K562 (cell line): Measurements from ENCODE around the gene HEXD. TPM values are rescaled to one million over a fixed set of nuclear protein-coding genes. Genes with fewer than 3 reads are reported as not detected.
A peak's percentile ranks its signal among the peaks of the same experiment; 100 is the strongest.

ENCODE experiments used
- ATAC-seq: fragments of 200-7000 bp; cut with Tn5 transposase; 3 replicates; pipeline ENCODE4 v1.9.1; 2020; ENCODE audit warnings: moderate library complexity
- BruUV-seq: library from RNA; stranded (reverse); fragments of 400-500 nt; replicated peaks from 2 replicates; lab custom pipeline; 2021; lab: Mats Ljungman, UMichigan
- CTCF ChIA-PET: fragments of 300-600 bp; formaldehyde crosslinking; extraction: SDS; loops from one replicate; lab custom pipeline; 2021; ENCODE audit warnings: low intra/inter-chr PET ratio; lab: Yijun Ruan, JAX
- POLR2A ChIA-PET: fragments of 300-600, 350-650 bp; sonication (Branson Sonifier 250); formaldehyde crosslinking; extraction: SDS; loops from one replicate; lab custom pipeline; 2021; ENCODE audit warnings: antibody characterized with exemption, inconsistent platforms; lab: Yijun Ruan, JAX
- DNase-seq, 4 experiments: peaks; one replicate each; pipeline versions ENCODE4 v3.0.0 to v3.0.0-alpha.2; 2011 to 2018; ENCODE audit warnings: low spot score in 3 of 4, mixed read lengths in 3 of 4; ENCODE audit errors: extremely low read depth in 1 of 4
- FAIRE-seq: peaks from 2 replicates; lab custom pipeline; 2011; peaks lifted over from hg19 to GRCh38; lab: Jason Lieb, UNC
- H2AFZ ChIP-seq: 2 replicates; pipeline ENCODE4 v1.6.0; 2011; ENCODE audit warnings: low read depth, low read length, control low read depth, inconsistent platforms
- H3K27ac ChIP-seq: fragments of 200-600 bp; 3 replicates; pipeline ENCODE4 v1.8.0; 2011; ENCODE audit warnings: low read depth, mild to moderate bottlenecking, control low read depth, inconsistent platforms, low read length, moderate library complexity, mixed read lengths; ENCODE audit errors: extremely low read depth
- H3K27me3 ChIP-seq, 2 experiments: fragments of 300-600 bp in 1 of 2; 2 replicates in 1 of 2; 3 replicates in 1 of 2; pipeline versions ENCODE4 v1.6.0 to v1.8.0; 2011; ENCODE audit warnings: inconsistent platforms in 2 of 2, low read length in 2 of 2, mild to moderate bottlenecking in 1 of 2, mixed read lengths in 1 of 2, moderate library complexity in 1 of 2; ENCODE audit not compliant: control insufficient read depth in 2 of 2, insufficient read depth in 2 of 2
- H3K36me3 ChIP-seq: fragments of 300-600 bp; 3 replicates; pipeline ENCODE4 v1.8.0; 2011; ENCODE audit warnings: mild to moderate bottlenecking, low read length, inconsistent platforms; ENCODE audit not compliant: control insufficient read depth, insufficient read depth
- H3K4me1 ChIP-seq, 2 experiments: fragments of 200-600 bp in 1 of 2; replicated peaks in 1 of 2; 2 replicates in 1 of 2; 3 replicates in 1 of 2; pipeline versions ENCODE4 v1.5.1 to v1.8.0; 2011; ENCODE audit warnings: inconsistent platforms in 2 of 2, low read length in 2 of 2, mild to moderate bottlenecking in 1 of 2, mixed read lengths in 1 of 2, moderate library complexity in 1 of 2; ENCODE audit not compliant: control insufficient read depth in 2 of 2, insufficient read depth in 2 of 2
- H3K4me2 ChIP-seq: 2 replicates; pipeline ENCODE4 v1.6.1; 2011; ENCODE audit warnings: low read length, control low read depth, inconsistent platforms, mixed read lengths; ENCODE audit not compliant: insufficient read depth
- H3K4me3 ChIP-seq: fragments of 200-600 bp; sonication (generic), shearing (Covaris generic); 2 replicates; pipeline ENCODE4 v1.5.1; 2016; ENCODE audit warnings: control low read depth, inconsistent platforms
- H3K79me2 ChIP-seq: fragments of 200-600 bp; 3 replicates; pipeline ENCODE4 v1.8.0; 2011; ENCODE audit warnings: low read length, inconsistent platforms; ENCODE audit not compliant: control insufficient read depth, insufficient read depth
- H3K9ac ChIP-seq, 2 experiments: 2 replicates each; pipeline versions ENCODE4 v1.6.0 to v1.6.1; 2011; ENCODE audit warnings: low read depth in 2 of 2, low read length in 2 of 2, control low read depth in 1 of 2, inconsistent platforms in 1 of 2, mild to moderate bottlenecking in 1 of 2, mixed read lengths in 1 of 2; ENCODE audit not compliant: insufficient read depth in 1 of 2
- H3K9me1 ChIP-seq: one replicate; pipeline ENCODE4 v1.6.0; 2011; ENCODE audit warnings: inconsistent platforms, mild to moderate bottlenecking, low read length, moderate library complexity; ENCODE audit not compliant: control insufficient read depth, insufficient read depth
- H3K9me3 ChIP-seq: replicated peaks from 2 replicates; pipeline ENCODE4 v1.5.1; 2011; ENCODE audit warnings: low read depth, low read length, inconsistent platforms; ENCODE audit not compliant: control insufficient read depth, insufficient read depth
- H4K20me1 ChIP-seq: replicated peaks from 2 replicates; pipeline ENCODE4 v1.6.1; 2011; ENCODE audit warnings: low read length, inconsistent platforms, mixed read lengths; ENCODE audit not compliant: control insufficient read depth, insufficient read depth
- ELF1 ChIP-seq: fragments of 200-800 bp; sonication (Bioruptor generic); IDR thresholded peaks from 2 replicates; pipeline ENCODE4 v1.6.1; 2016; ENCODE audit warnings: missing genetic modification characterization, missing compliant biosample characterization
- ETS2 ChIP-seq: IDR thresholded peaks from 2 replicates; pipeline ENCODE4 v1.6.1; 2016; ENCODE audit warnings: borderline replicate concordance, missing genetic modification characterization, mild to moderate bottlenecking, moderate library complexity, missing compliant biosample characterization; ENCODE audit not compliant: poor library complexity, severe bottlenecking
- HMGN3 ChIP-seq: IDR thresholded peaks from 2 replicates; pipeline ENCODE4 v1.6.1; 2011; ENCODE audit warnings: borderline replicate concordance, low read depth, mild to moderate bottlenecking, mixed read lengths, low read length; ENCODE audit not compliant: insufficient read length; ENCODE audit errors: extremely low read depth
- JUN ChIP-seq, 2 experiments: sonication (generic) in 1 of 2; formaldehyde crosslinking in 1 of 2; IDR thresholded peaks; 2 replicates each; pipeline versions ENCODE4 v1.6.1 to v1.8.0; 2012 to 2022; ENCODE audit warnings: borderline replicate concordance in 2 of 2, mild to moderate bottlenecking in 2 of 2, improper control_type of control experiment in 1 of 2, low read depth in 1 of 2, low read length in 1 of 2, missing genetic modification reagents in 1 of 2
- NFIC ChIP-seq: fragments of 450-650 bp; IDR thresholded peaks from 2 replicates; pipeline ENCODE4 v1.6.1; 2017; ENCODE audit warnings: mild to moderate bottlenecking, inconsistent platforms
- POLR2G ChIP-seq: fragments of 200-400 bp; formaldehyde crosslinking; IDR thresholded peaks from 2 replicates; pipeline ENCODE4 v1.6.1; 2017; ENCODE audit warnings: low read depth, mild to moderate bottlenecking, antibody characterized with exemption, low read length, moderate library complexity
- POLR2H ChIP-seq: IDR thresholded peaks from 2 replicates; pipeline ENCODE4 v1.6.1; 2016; ENCODE audit warnings: missing genetic modification characterization, low read depth, mild to moderate bottlenecking, control low read depth, missing compliant biosample characterization, moderate library complexity
- PTRF ChIP-seq: fragments of 450-650 bp; IDR thresholded peaks from 2 replicates; pipeline ENCODE4 v1.6.1; 2016; ENCODE audit warnings: mild to moderate bottlenecking, missing genetic modification characterization, missing compliant biosample characterization
- SREBF2 ChIP-seq: sonication (generic); formaldehyde crosslinking; IDR thresholded peaks from 2 replicates; pipeline ENCODE4 v1.4.0; 2020; ENCODE audit warnings: mild to moderate bottlenecking, missing genetic modification reagents
- ZFP30 ChIP-seq: fragments of 250-450 bp; sonication (Bioruptor Pico); IDR thresholded peaks from 2 replicates; pipeline ENCODE4 v1.8.0; 2022; ENCODE audit warnings: moderate library complexity, mild to moderate bottlenecking, inconsistent platforms, borderline replicate concordance
- ZFP36 ChIP-seq: fragments of 150-350 bp; IDR thresholded peaks from 2 replicates; pipeline ENCODE4 v1.6.1; 2018; ENCODE audit warnings: low read length, low read depth; ENCODE audit not compliant: partially characterized antibody
- ZNF589 ChIP-seq: fragments of 200-800 bp; sonication (Bioruptor generic); IDR thresholded peaks from 2 replicates; pipeline ENCODE4 v1.6.1; 2016; ENCODE audit warnings: low read depth, missing genetic modification characterization, missing compliant biosample characterization
- ZNF668 ChIP-seq: fragments of 250-450 bp; sonication (Bioruptor Pico); IDR thresholded peaks from 2 replicates; pipeline ENCODE4 v1.8.0; 2022; ENCODE audit warnings: mild to moderate bottlenecking, inconsistent platforms
- ZSCAN29 ChIP-seq: fragments of 450-650 bp; IDR thresholded peaks from 2 replicates; pipeline ENCODE4 v1.6.1; 2017
- WGBS: fragments of 100-300 bp; shearing (Covaris generic); methylation state at CpG from one replicate; pipeline ENCODE4 v1.1.6; 2016; ENCODE audit warnings: low coverage, mixed read lengths; ENCODE audit not compliant: insufficient coverage; ENCODE audit errors: missing lambda C conversion rate; 5-methylcytosine and 5-hydroxymethylcytosine counted together
- in situ Hi-C: fragments of 300-500 bp; cut with MboI; formaldehyde crosslinking; loops from 4 replicates; pipeline ENCODE4 v1.15.0; 2018; ENCODE audit warnings: inconsistent platforms, mixed read lengths
- intact Hi-C: fragments of 100-400 bp; cut with micrococcal nuclease; formaldehyde crosslinking; loops from 2 replicates; pipeline ENCODE4 v1.14.2; 2022
- polyA plus RNA-seq, 8 experiments: library from polyadenylated mRNA; depleted of rRNA in 4 of 8; stranded (reverse) in 5 of 8; unstranded in 3 of 8; fragments of >200 nt; fragmentation: Nextera tagmentation in 2 of 8; fragmentation: Illumina TruSeq in 1 of 8; extraction: Ambion mirVana in 2 of 8; extraction: Trizol in 1 of 8; gene quantifications; 2 replicates each; pipeline versions ENCODE4 v1.2.1 to v1.2.3, GENCODE V29; 2011 to 2014; ENCODE audit warnings: inconsistent platforms in 1 of 8, missing spikeins in 1 of 8
- total RNA-seq, 7 experiments: library from RNA; depleted of rRNA in 6 of 7; stranded (reverse); fragments of >200 nt in 6 of 7; fragmentation: Illumina TruSeq in 2 of 7; extraction: Trizol in 2 of 7; gene quantifications; 2 replicates each; pipeline versions ENCODE4 v1.2.1 to v1.2.3, GENCODE V29; 2011 to 2021; ENCODE audit warnings: low replicate concordance in 1 of 7

Gene HEXD
- total and polyA plus RNA-seq, 9 of the 15 experiments (the other 6 are each of a cell fraction or from before 2014, with no cell fraction given) = 1.0 to 25.3 (median 10.0) TPM

- BruUV-seq = no TSS peak
- no peaks in the 10 kb centered on the region for H4K20me1 ChIP-seq
- no peak overlapping the region; a peak in 1 of 4 replicates for H3K9ac ChIP-seq
- no peak overlapping the region for H2AFZ ChIP-seq
- H3K27ac ChIP-seq = no peak overlapping the region
- peaks cover 0 to 22% of the 10 kb centered on the region in 2 experiments; a peak in 2 of 5 replicates for H3K4me1 ChIP-seq
- no peak overlapping the region for H3K4me3 ChIP-seq
- DNase-seq = no peak
- H3K4me2 ChIP-seq = no peak overlapping the region
- H3K79me2 ChIP-seq = no peaks in the 10 kb centered on the region
- in situ Hi-C loops (no loop called here), intact Hi-C loops (no loop called here)
- FAIRE-seq = no peak
- no peaks in the 10 kb centered on the region for H3K9me1 ChIP-seq
- H3K9me3 ChIP-seq = no peaks in the 10 kb centered on the region
- POLR2A ChIA-PET = no interaction called here
- no peaks in the 10 kb centered on the region for H3K27me3 ChIP-seq
- TF ChIP-seq ZNF589 (no peak), POLR2G (peak; percentile 36; the same call in 1 of the 2 replicates)
- peaks cover 31% of the 10 kb centered on the region; the same call in 2 of the 3 replicates for H3K36me3 ChIP-seq
- 88% methylated on average over 28 of the region's 38 CpGs for WGBS
- CTCF ChIA-PET = interaction anchor here (0.6 kb wide), 1 partner anchor 31 kb away, joined by 3 read pairs; no protein-coding TSS in a partner anchor
- no peak for ATAC-seq
Measured at GRCh38 chr17:82397449-82398335, 20.5 kb upstream of the HEXD start.

DNA sequence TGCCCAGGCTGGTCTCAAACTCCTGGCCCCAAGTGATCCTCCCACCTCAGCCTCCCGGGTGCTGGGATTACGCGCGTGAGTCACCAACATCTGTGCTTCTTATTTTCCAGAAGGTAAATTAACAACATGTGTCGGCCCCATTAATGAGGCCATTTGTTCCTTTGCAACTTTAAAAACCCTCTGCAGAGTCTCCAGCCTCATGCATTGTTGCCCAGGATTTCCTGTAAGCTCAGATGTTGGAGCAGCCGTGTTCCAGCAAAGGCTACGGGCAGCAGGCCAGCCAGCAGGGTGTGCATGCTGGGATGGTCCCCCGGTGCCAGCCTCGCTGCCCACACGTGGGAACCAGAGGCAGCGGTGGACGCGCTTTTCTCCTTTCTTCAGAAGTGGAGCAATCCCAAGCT, 19.1 kb upstream of the HEXD start:
- CTCF ChIA-PET = interaction anchor here (0.6 kb wide), 1 partner anchor 158 kb away, joined by 3 read pairs; no protein-coding TSS in a partner anchor
- ATAC-seq = no peak
- H3K4me1 ChIP-seq = peaks cover 0 to 22% of the 10 kb centered on the region in 2 experiments; a peak in 2 of 5 replicates
- no peak for TF ChIP-seq SREBF2 (CRISPR knock-in tag)
- no peak for TF ChIP-seq NFIC
- TF ChIP-seq PTRF (tag) = no peak
- no peak for TF ChIP-seq JUN (IDR thresholded peaks at IDR 0.05; ENCODE audit: borderline replicate concordance, low read depth, low read length)
- TF ChIP-seq JUN (CRISPR knock-in tag; IDR thresholded peaks at IDR 0.05; ENCODE audit: borderline replicate concordance) = no peak
- no peak for TF ChIP-seq ZFP36
- no peak for TF ChIP-seq ZFP30
- no peak for TF ChIP-seq POLR2H (tag)
- TF ChIP-seq ZSCAN29 = no peak
- TF ChIP-seq ELF1 = no peak
- no peak for TF ChIP-seq ETS2
- TF ChIP-seq HMGN3 = no peak
- no peak for TF ChIP-seq ZNF668 (CRISPR knock-in tag)
- no peaks in the 10 kb centered on the region for H4K20me1 ChIP-seq
- no peaks in the 10 kb centered on the region for H3K27me3 ChIP-seq
- POLR2A ChIA-PET = interaction anchor here (0.6 to 1.9 kb wide), 5 partner anchors 11 to 171 kb away, joined by 3 to 5 read pairs (median 3); no protein-coding TSS in a partner anchor
- DNase-seq = no peak
- H3K4me3 ChIP-seq = no peak overlapping the region
- H3K79me2 ChIP-seq = no peaks in the 10 kb centered on the region
- no peaks in the 10 kb centered on the region for H3K9me1 ChIP-seq
- intact Hi-C loops = no loop called here
- no peak for FAIRE-seq
- peaks cover 32% of the 10 kb centered on the region; the same call in 2 of the 3 replicates for H3K36me3 ChIP-seq
- in situ Hi-C loops = no loop called here
- no peaks in the 10 kb centered on the region for H3K9me3 ChIP-seq
- H3K27ac ChIP-seq = no peak overlapping the region
- no peak overlapping the region for H2AFZ ChIP-seq
- BruUV-seq = no TSS peak
- WGBS = 89% methylated on average over 12 of the region's 13 CpGs
- H3K9ac ChIP-seq = no peak overlapping the region
- H3K4me2 ChIP-seq = no peak overlapping the region
